GM23248 (cell line): ENCODE data around the gene AQP12A.

Source experiments
- EZH2 ChIP-seq: fragments of 200-600 bp; sonication (generic); IDR thresholded peaks from 2 replicates; pipeline ENCODE4 v1.6.1; 2018; ENCODE audit warnings: antibody characterized with exemption, mild to moderate bottlenecking; ENCODE audit not compliant: insufficient read depth, poor library complexity, severe bottlenecking
- EZH2phosphoT487 ChIP-seq: fragments of 200-600 bp; sonication (generic); IDR thresholded peaks from 2 replicates; pipeline ENCODE4 v1.6.1; 2018; ENCODE audit warnings: antibody characterized with exemption, moderate library complexity, mild to moderate bottlenecking, low read depth; ENCODE audit not compliant: insufficient read depth

DNA sequence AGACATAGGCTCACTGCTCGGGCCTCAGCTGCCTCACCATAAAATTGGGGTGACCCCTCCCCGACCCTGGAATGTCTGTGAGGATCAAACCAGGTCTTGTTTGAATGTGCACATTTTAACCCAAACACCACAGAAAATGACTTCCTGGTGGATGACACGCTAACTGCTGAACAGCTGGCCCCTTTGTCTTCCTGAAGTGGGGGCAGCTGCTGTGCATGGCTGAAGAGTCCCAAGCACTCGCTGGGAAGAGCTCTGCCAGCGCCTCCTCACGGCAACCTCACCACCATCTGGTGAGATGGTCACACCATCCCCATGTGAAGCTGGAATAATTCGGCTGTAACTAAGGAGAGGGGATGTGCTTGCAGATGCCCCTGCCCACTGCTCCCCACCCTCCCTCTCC, 34.0 kb downstream of the AQP12A start:
- TF ChIP-seq EZH2 (no peak), EZH2phosphoT487 (no peak)
